Upper lobe of left lung (tissue), 6 donors: ENCODE measurements around the gene DHX32. TPM values are rescaled to one million over a fixed set of nuclear protein-coding genes. Genes with fewer than 3 reads are reported as not detected.
"Not testable (repeated sequence)": the region's sequence is repeated elsewhere in the genome, so short reads cannot be mapped to it uniquely, and the experiment has no call there.

Experiments used
- ATAC-seq, 2 donors: fragments of 200-7000 bp; cut with Tn5 transposase; one replicate each; pipeline ENCODE4 v1.9.1; 2022; ENCODE audit warnings: mild to moderate bottlenecking in 2 of 2, moderate library complexity in 2 of 2; ENCODE audit not compliant: low FRiP score in 2 of 2
- DNase-seq, 2 donors: peaks; one replicate each; pipeline ENCODE4 v3.0.0-alpha.2; 2019 to 2020
- H3K27ac ChIP-seq, 4 donors: fragments of 200-600 bp; sonication (generic); one replicate each; pipeline ENCODE4 v1.5.1; 2016 to 2019
- H3K27me3 ChIP-seq, 4 donors: fragments of 200-600 bp; sonication (generic); one replicate each; pipeline ENCODE4 v1.5.1; 2017 to 2019
- H3K36me3 ChIP-seq, 4 donors: fragments of 200-600 bp; sonication (generic); one replicate each; pipeline ENCODE4 v1.5.1; 2016 to 2019
- H3K4me1 ChIP-seq, 4 donors: fragments of 200-600 bp; sonication (generic); one replicate each; pipeline ENCODE4 v1.5.1; 2018 to 2019
- H3K4me3 ChIP-seq, 4 donors: fragments of 200-600 bp; sonication (generic); one replicate each; pipeline ENCODE4 v1.5.1; 2017 to 2019; ENCODE audit warnings: mild to moderate bottlenecking in 2 of 4, moderate library complexity in 1 of 4
- H3K9me3 ChIP-seq, 4 donors: fragments of 200-600 bp; sonication (generic); one replicate each; pipeline ENCODE4 v1.5.1; 2018 to 2019
- CTCF ChIP-seq, 6 experiments: fragments of 450-650 bp in 4 of 6; fragments of 200-600 bp in 2 of 6; sonication (generic) in 2 of 6; IDR thresholded peaks; one replicate each; pipeline ENCODE4 v1.5.1; 2016 to 2019; ENCODE audit warnings: antibody characterized with exemption in 6 of 6
- EP300 ChIP-seq, 4 donors: sonication (generic); formaldehyde crosslinking; IDR thresholded peaks; one replicate each; pipeline ENCODE4 v1.5.1; 2017; ENCODE audit warnings: antibody characterized with exemption in 4 of 4, control low read depth in 2 of 4
- POLR2A ChIP-seq, 4 donors: fragments of 450-650 bp; IDR thresholded peaks; one replicate each; pipeline ENCODE4 v1.5.1; 2016 to 2017; ENCODE audit warnings: antibody characterized with exemption in 4 of 4, mild to moderate bottlenecking in 2 of 4
- POLR2AphosphoS5 ChIP-seq, 2 donors: sonication (generic); formaldehyde crosslinking; IDR thresholded peaks; one replicate each; pipeline ENCODE4 v1.5.1; 2017; ENCODE audit warnings: antibody characterized with exemption in 2 of 2
- WGBS, 2 donors: methylation state at CpG; one replicate each; pipeline ENCODE4 v1.1.5; 2017 to 2018; 5-methylcytosine and 5-hydroxymethylcytosine counted together
- total RNA-seq, 6 donors: library from RNA; depleted of rRNA in 4 of 6; stranded (reverse); fragments of >200 nt in 4 of 6; gene quantifications; one replicate each; pipeline versions ENCODE4 v1.1.0 to v1.2.1, GENCODE V29; 2016 to 2021
- donor health status: DM: no; HTN: no; CAD: no; lungs with moderate emphysema.
- donor health status: DM: no; HTN: yes; CAD: no; lungs with severe emphysema.

Gene DHX32
- total RNA-seq, 6 donors from 2014 or later, result 9.4 to 37.2 (median 28.0) TPM

DNA sequence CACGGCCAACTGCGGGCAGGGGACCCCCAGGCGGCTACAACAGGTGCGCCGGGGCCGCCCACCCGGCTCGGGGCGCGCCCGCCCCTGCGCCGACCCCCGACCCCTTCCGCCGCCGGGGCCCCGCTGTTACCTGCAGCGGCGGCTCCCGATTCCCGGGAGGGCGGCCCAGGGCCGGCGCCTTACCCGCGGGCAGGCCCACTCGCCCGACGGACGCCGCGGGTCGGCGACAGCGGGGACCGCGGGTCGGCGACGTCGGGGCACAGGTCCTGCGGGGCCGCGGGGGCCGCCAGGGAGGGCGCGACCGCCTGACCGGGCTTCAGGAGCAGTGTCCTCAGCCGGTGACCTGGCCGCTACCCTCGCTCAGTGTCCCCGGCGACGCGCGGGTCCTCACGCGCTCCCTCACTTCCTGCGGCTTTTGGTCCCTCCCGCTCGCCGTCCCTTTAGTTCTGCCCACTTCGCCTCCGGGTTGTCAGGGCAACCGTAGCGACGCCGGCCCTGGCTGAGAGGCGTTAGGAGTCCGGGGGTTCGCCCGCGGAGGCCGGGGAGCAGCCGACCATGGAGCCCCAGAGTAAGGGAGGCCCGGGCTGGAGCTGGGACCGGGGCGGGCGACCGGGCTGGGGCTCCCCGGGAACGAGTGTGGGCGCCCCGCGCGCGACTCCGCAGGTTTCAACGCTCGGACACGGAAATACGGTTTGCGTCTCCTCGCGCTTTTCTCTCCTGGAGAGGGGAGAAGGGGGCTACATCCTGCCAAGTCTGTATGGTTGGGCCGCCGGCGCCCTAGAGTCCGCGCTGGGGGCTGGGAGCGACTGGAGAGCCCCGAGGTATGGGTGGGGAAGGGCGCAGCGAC lies 15.2 kb upstream of the DHX32 start, which contains the start of gene FANK1:
Gene FANK1 (plus strand): TSS at position 477 of the 847 bp plus-strand sequence. CDS start 79 bp downstream, at position 556.
- H3K4me1 ChIP-seq, result peaks cover 0 to 19% (median 8%) of the 10 kb centered on the region in 4 donors

GRCh38 chr10:125895130-125896087 lies 14.3 kb upstream of the DHX32 start:
- DNase-seq (peak; percentile 65 to 94), ATAC-seq (peak; percentile 85 to 90)
- Histone ChIP-seq H3K4me3 (peak overlapping the region; percentile 59 to 85 (median 66)), H3K27ac (peak overlapping the region; percentile 86 to 92 (median 86)), H3K4me1 (peaks cover 0 to 19% (median 8%) of the 10 kb centered on the region in 4 donors)
- WGBS, 2 donors, result 30 to 32% methylated on average over 28 to 50 of the region's 50 CpGs
- H3K9me3 ChIP-seq, H3K36me3 ChIP-seq, H3K27me3 ChIP-seq: not testable (repeated sequence)
- TF ChIP-seq POLR2AphosphoS5 (IDR thresholded peaks at IDR 0.05), result peak in 1 of 2 donors; percentile 20

More for the DNA sequence above, 15.2 kb upstream of the DHX32 start, which contains the start of gene FANK1:
- Histone ChIP-seq H3K27ac (peak within 1 kb of the TSS; percentile 86 to 92 (median 86)), H3K4me3 (peak within 1 kb of the TSS; percentile 59 to 85 (median 66))
- DNase-seq (peak; percentile 89 to 95), ATAC-seq (peak; percentile 88 to 94)
- not testable (repeated sequence) for H3K36me3 ChIP-seq, H3K27me3 ChIP-seq, H3K9me3 ChIP-seq
- TF ChIP-seq POLR2A (IDR thresholded peaks at IDR 0.05), result peak in 3 of 4 donors; percentile 26 to 84 (median 53)
- peak; percentile 63 to 81 for TF ChIP-seq POLR2AphosphoS5 (IDR thresholded peaks at IDR 0.05)
- 38 to 48% methylated on average over 75 to 76 of the region's 106 CpGs for WGBS, 2 donors

DNA sequence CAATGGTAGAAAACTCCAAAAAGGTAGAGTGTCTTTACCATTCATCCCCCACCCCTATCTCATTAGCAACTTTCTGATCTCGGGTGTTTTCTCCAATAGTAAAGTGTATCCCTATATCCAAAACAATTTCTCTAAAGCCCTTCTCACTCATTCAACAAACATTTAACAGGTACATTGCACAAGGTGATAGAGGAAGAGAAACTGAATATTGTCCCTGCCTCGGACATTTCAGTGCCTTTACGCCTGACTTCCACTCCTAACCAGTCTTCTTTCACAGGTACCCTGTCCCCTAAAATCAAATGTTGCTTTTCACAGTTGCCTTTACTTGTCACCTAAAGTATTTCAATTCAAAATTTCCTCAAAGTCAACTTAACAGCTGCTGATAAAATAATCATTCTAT lies 13.1 kb upstream of the DHX32 start:
- not testable (repeated sequence) for H3K4me3 ChIP-seq, ATAC-seq, H3K36me3 ChIP-seq, H3K9me3 ChIP-seq, DNase-seq, H3K27me3 ChIP-seq, H3K27ac ChIP-seq
- peaks cover 0 to 19% (median 8%) of the 10 kb centered on the region in 4 donors for H3K4me1 ChIP-seq
- WGBS, 2 donors, result 52 to 66% methylated on average over 3 of the region's 3 CpGs

- H3K27me3 ChIP-seq, ATAC-seq, DNase-seq, H3K36me3 ChIP-seq, H3K4me3 ChIP-seq, H3K9me3 ChIP-seq, H3K27ac ChIP-seq: not testable (repeated sequence)
- H3K4me1 ChIP-seq, result peaks cover 0 to 19% (median 9%) of the 10 kb centered on the region in 4 donors
- 61 to 65% methylated on average over 5 of the region's 5 CpGs for WGBS, 2 donors
Observed at GRCh38 chr10:125892402-125892801, 11.3 kb upstream of the DHX32 start.

- H3K9me3 ChIP-seq, H3K36me3 ChIP-seq, H3K27me3 ChIP-seq, DNase-seq, H3K4me3 ChIP-seq, H3K27ac ChIP-seq: not testable (repeated sequence)
- WGBS, 2 donors, result 66 to 76% methylated on average over 4 of the region's 4 CpGs
- ATAC-seq, result peak in 1 of 2 donors; percentile 4
- H3K4me1 ChIP-seq, result peaks cover 0 to 11% (median 3%) of the 10 kb centered on the region in 4 donors
Observed at GRCh38 chr10:125889441-125889840, 8.3 kb upstream of the DHX32 start.

- 95 to 96% methylated on average over 3 of the region's 3 CpGs for WGBS, 2 donors
- H3K36me3 ChIP-seq, result peaks cover 0 to 4% (median 2%) of the 10 kb centered on the region in 4 donors
- no peak for ATAC-seq
- H3K27ac ChIP-seq, result no peak overlapping the region
- no peak overlapping the region for H3K4me3 ChIP-seq
- DNase-seq, result no peak
- H3K27me3 ChIP-seq, result no peaks in the 10 kb centered on the region
- no peaks in the 10 kb centered on the region for H3K9me3 ChIP-seq
- peaks cover 0 to 9% (median 2%) of the 10 kb centered on the region in 4 donors for H3K4me1 ChIP-seq
- no peak for TF ChIP-seq POLR2AphosphoS5 (IDR thresholded peaks at IDR 0.05)
- no peak for TF ChIP-seq POLR2A (IDR thresholded peaks at IDR 0.05)
- TF ChIP-seq CTCF (IDR thresholded peaks at IDR 0.05), result no peak
- no peak for TF ChIP-seq EP300 (IDR thresholded peaks at IDR 0.05)
Observed at GRCh38 chr10:125886914-125887512, 5.9 kb upstream of the DHX32 start.
